PC-9 (cell line): ENCODE data around the gene ATP10D.

Experiments
- EZH2 ChIP-seq: fragments of 200-600 bp; sonication (generic); IDR thresholded peaks from 2 replicates; pipeline ENCODE4 v1.8.0; 2017; ENCODE audit warnings: antibody characterized with exemption, low read depth
- TF ChIP-seq, protein P1 (sequence below): fragments of 200-600 bp; sonication (generic); conservative IDR thresholded peaks from 2 replicates; pipeline ENCODE4 v1.6.1; 2017; ENCODE audit warnings: mixed run types, antibody characterized with exemption, mild to moderate bottlenecking, moderate library complexity

DNA sequence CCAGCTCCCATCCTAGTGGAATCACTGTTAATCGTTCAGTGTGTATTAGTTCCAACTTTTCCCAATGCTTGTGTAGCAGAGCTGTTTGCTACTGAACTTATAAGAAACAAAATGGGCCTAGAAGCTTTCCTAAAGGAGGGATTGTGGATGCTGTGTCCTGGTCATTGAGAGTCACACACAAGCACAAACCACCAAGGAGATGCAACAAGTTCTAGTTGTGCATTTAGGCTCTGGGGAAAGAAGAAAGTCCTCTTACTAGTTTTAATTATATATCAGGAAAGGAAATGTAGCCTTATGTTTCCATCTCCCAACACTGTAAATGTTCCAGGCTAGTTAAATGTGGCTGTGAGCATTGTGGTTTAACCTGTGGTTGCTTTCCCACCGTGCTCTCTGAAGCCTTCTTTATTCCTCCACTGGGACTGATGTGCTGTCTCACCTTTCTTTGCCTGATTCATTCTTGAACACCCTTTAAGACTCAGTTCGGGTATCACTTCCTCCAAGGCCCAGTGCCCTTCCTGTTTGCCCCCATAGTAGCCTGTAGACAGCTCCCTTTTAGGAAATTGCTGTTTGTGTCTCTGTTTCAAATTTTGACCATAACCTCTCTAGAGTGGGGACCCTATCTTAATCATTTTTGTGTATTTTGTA, 34.3 kb downstream of the ATP10D start:
- TF ChIP-seq, protein P1, sequence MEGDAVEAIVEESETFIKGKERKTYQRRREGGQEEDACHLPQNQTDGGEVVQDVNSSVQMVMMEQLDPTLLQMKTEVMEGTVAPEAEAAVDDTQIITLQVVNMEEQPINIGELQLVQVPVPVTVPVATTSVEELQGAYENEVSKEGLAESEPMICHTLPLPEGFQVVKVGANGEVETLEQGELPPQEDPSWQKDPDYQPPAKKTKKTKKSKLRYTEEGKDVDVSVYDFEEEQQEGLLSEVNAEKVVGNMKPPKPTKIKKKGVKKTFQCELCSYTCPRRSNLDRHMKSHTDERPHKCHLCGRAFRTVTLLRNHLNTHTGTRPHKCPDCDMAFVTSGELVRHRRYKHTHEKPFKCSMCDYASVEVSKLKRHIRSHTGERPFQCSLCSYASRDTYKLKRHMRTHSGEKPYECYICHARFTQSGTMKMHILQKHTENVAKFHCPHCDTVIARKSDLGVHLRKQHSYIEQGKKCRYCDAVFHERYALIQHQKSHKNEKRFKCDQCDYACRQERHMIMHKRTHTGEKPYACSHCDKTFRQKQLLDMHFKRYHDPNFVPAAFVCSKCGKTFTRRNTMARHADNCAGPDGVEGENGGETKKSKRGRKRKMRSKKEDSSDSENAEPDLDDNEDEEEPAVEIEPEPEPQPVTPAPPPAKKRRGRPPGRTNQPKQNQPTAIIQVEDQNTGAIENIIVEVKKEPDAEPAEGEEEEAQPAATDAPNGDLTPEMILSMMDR = no peak
- TF ChIP-seq EZH2 = no peak
